Effector CD8-positive, alpha-beta T cell (primary cell): ENCODE data around the gene TBCD.

Experiments used
- DNase-seq: peaks from one replicate; lab custom pipeline; 2025; lab: John Stamatoyannopoulos, UW

Gene TBCD

DNA sequence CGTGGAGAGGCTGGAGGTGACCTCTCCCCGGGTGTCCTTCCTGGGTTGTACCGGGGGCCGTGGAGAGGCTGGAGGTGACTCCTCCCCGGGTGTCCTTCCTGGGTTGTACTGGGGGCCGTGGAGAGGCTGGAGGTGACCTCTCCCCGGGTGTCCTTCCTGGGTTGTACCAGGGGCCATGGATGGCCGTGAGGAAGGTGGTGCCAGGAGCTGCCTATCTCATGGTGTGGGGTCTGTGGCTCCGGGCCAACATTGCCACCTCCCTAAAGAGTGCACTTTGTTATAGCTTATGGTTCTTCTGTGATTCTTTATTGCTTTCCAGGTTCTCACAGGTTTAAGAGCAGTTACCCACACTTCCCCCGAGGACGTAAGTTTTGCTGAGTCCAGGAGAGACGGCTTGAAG, 174.2 kb downstream of the TBCD start:
- no peak for DNase-seq

DNA sequence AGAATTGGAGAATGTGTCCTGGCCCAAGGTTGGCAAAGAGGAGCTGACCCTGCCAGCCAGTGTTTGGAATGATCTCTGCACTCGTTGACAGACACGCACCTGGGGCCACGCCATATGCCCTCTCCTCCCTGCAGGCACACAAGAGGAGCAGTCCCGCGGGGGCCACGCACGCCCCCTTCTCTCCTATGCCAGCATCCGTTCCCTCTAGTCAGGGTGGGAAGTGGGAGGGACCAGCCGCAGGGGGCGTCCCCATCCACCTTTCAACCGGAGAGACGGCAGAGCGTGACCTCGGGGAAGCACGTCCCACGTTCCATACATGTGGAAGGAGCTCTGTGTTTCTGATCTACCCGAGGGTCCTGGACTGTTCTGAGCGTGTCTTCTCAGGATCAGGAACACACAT, 174.9 kb downstream of the TBCD start:
- DNase-seq, result no peak

DNA sequence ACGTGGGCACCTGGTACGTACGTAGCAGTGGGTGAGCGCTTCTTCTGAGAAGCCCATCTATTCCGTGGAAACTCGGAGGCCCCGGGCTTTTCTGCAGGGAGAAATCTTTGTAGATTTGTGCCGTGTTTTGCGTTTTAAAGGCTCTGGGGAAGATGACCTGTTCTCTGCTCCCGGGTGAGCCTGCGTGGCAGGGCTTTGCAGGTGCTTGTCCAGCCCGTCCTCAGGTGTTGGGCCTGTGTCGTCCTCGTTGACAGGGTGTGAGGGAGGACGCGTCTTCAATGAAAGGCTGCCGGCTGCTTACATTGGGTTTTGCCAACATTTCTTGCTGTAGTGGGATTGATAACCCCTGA, 175.4 kb downstream of the TBCD start:
- DNase-seq, result no peak

DNA sequence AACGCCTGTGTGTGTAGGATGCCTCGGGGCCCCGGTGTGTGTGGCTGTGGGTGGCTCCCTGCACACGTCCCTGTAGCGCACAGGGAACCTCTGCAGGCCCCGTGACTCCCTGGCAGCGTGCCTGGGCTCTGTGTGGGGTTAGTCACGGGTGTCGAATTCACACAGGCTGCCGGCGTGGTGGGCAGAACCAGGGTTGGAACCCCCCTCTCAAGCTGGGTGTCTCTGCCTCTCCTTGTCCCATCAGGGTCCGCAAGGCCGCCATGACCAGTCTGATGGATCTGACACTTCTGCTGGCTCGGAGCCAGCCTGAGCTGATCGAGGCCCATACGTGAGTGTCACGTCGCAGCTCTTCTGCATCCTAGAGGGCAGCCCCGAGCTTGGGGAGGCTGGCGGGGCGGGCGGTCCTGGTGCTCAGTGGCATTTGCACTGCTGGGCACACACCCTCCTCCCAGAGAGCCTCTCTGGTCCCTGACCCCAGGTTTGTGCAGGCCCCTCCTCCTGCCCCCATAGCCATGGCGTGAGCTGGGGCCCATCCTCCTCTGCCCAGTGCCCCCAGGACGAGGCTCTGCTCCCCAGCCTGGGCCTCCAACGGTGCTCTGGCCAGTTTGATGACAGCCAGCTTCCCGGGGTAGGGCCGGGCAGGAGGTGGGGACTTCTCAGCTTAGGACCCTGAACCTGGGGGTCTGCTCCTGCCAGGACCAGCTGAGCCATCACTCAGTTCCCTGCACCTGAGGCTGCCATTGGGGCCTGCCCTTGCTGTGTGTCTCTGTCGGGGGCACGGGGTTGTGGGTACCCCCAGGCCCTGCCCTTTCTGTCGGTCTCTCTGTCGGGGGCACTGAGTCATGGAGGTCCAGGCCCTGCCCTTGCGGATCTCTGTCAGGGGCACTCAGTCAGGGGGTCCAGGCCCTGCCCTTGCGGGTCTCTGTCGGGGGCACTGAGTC, 176.1 kb downstream of the TBCD start:
- DNase-seq, result no peak

DNA sequence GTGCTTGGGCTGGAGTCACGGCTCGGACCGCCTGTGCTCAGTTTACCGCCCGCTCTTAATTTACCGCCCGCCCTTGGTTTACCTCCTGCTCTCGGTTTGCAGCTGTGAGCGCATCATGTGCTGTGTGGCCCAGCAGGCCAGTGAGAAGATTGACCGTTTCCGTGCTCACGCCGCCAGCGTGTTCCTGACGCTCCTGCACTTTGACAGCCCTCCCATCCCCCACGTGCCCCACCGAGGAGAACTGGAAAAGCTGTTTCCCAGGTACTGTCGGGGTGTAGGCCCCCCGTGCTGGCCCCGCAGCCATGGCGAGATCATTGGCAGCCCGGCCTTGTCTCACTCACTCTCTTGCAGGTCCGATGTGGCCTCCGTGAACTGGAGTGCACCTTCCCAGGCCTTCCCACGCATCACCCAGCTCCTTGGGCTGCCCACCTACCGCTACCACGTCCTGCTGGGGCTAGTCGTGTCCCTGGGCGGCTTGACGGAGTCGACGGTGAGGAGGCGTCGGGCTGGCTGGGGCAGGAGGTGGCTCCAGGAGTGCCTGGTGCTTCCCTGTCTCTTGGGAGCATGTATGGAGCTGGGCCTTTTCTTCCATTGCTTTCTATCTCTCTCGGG, 177.3 kb downstream of the TBCD start:
- no peak for DNase-seq

DNA sequence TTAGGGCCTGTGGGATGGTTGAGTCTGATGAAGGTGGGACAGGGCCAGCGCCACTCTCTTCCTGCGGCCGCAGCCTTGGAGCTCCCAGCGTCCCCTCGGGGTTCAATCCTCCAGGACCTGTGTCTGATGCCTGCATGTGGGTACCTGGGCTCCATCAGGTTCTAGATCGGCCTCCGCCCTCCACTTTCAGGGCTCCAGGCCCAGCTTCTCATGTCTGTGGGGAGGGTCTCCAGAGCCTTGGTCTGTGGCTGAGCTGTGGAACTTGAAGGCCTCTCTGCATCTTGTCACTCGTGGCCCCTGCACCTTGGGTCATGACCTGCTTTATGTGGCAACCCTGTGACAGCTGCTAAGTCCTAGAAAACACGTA, 177.8 kb downstream of the TBCD start:
- DNase-seq, result no peak

DNA sequence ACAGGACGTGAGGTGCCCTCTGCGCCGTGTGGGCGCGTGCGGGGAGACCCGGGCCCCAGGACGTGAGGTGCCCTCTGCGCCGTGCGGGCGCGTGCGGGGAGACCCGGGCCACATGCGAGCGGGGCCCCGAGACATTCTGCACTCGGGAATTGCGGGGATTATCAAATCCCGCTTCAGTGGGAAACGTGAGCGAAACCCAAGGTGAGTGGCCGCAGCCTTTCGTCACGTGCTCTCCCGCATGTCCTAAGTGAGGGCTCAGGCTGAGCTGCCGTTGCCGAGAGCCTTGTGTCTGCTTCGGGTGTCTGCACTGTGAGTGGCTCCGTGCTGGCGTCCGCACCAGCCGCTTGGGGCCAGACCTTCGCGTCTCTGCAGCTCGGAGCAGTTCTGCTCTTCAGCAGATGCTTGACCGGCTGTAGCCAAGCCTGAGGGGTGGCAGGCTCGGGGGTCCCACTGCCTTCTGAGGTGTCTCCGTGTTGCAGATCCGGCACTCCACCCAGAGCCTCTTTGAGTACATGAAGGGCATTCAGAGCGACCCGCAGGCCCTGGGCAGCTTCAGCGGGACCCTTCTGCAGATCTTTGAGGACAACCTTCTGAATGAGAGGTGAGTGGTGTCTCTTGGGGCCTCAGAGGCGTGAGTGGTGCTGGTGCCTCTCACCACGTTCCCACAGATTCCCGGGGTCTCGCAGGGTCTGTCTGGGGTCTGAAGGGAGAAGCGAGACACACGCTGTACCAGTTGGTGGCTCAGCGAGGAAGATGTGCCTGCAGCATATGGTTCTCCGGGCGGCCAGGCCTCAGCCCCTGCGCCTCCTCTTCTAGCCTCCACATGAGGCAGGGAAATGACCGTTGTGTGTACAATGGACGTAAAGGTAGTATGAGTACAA, 178.4 kb downstream of the TBCD start:
- no peak for DNase-seq

DNA sequence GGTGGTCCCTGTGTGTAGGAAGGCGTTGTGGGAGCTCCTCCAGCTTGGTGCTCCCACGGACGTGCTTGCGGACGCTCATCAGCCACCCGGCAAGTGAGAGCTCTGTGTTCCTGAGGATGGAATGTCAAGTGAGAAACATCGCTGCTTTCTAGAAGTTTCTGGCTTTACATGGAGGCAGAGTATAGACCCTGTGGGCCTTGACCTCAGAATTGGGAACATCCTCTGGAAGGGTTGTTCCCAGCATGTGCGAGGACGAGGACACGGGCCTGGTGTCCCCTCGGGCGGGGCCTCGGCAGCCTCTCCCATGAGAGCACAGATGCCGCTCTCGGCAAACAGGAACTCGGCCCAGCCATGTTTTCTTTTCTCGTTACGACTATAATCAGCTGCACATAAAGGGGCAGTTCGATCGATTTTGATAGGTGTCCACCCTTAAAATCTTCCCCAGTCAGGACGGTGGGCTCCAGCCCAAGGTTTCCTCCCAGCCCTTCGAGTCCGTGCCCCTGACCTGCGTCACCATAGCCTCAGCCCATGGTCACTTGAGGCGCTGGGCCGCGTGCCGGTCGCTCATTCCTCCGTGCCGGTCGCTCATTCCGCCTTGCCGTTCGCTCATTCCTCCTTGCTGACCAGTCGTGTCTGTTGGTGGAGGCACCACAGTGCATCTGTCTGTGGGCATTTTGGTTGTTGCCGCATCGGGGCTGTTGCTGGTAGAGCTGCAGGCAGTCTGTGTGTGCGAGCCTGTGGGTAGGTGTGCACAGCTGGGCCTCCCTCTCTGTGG, 179.2 kb downstream of the TBCD start:
- DNase-seq, result no peak

DNA sequence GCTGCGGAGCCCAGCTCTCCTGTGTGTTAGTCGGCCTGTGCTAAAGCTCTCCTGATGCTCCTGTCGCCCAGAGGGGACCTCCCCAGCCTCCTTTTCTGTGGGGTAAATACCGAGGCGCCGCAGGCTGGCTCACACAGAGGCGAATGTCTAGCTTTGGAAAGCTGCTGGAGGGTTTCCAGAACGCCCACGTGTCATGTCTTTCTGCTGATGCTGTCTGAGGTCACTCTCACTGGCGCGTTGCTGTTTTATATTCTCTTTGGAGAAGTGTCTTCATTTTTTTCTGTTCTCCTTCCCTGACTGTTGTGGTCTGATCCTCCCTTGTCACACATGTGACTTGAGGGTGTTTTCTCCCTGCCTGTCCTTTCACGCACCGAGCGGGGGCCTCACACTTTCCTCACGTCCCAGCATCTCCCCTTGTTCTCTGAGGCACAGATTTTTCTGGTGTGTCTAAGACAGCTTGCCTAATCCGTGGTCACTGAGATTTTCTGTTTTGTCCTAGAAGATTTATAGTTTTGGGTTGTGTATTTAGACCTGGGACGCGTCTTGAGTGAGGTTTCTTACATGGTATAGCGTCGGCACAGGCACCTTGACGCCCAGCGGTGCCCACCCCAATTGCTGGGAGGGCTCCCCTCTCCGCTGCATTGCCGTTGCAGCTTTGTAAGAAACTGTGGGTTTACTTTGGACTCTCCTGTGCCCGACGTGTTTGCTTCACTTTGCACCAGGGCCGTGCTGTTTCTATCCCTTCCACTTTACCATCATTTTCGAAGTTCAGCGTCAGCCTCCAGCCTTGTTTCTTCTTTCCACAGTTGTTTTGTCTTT, 180.0 kb downstream of the TBCD start:
- no peak for DNase-seq

DNA sequence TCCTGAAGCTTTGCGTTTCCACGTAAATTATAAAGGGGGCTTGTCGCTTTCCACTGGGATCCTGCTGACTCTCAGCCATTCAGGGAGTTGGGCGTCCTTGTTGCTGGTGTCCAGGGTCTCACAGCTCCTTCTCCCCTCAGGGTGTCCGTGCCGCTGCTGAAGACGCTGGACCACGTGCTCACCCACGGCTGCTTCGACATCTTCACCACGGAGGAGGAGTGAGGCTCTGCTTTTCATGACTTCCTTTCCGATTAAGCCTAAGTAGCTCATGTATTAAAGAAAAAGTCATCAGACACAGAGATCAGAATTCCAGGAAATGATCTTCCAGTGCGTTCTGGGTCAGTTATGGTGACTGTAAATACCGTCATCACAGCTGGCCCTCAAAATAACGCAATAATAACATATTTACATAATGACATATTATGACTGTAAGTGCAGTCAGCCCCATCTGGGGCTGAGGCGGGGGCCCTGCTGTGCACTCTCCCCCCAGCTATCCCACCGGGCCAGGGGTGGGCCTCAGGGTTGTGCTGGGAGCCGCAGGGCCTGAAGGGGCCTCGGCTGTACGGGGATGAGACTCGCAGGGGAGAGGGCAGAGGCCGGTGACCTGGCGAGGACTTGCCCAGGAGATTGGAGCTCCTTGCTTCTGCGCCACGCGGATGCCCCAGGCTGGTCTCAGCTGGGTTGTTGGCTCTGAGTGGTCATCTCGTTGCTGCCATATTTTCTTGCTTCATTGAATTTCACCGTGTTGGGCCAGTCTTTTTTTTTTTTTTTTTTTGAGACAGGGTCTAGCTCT, 180.8 kb downstream of the TBCD start:
- no peak for DNase-seq

DNA sequence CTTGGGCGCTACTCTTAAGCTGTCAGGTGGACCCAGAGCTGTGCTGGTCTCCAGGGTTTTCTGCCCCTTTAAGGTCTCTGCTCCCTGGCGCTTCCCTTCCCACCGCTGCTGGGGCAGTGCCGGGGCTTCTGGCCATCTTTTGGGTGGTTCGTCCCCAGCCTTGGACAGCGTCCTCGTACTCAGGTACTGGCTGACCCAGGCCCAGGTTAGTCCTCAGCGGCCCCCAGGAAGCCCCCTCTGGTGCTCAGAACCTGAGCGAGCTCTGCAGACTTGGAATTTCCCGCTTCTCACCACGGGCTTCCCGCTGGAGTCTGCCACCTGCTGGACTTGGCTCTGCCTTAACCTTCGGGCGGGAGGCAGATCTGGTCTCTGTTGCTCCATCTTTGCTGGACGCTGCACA, 182.0 kb downstream of the TBCD start:
- no peak for DNase-seq

DNA sequence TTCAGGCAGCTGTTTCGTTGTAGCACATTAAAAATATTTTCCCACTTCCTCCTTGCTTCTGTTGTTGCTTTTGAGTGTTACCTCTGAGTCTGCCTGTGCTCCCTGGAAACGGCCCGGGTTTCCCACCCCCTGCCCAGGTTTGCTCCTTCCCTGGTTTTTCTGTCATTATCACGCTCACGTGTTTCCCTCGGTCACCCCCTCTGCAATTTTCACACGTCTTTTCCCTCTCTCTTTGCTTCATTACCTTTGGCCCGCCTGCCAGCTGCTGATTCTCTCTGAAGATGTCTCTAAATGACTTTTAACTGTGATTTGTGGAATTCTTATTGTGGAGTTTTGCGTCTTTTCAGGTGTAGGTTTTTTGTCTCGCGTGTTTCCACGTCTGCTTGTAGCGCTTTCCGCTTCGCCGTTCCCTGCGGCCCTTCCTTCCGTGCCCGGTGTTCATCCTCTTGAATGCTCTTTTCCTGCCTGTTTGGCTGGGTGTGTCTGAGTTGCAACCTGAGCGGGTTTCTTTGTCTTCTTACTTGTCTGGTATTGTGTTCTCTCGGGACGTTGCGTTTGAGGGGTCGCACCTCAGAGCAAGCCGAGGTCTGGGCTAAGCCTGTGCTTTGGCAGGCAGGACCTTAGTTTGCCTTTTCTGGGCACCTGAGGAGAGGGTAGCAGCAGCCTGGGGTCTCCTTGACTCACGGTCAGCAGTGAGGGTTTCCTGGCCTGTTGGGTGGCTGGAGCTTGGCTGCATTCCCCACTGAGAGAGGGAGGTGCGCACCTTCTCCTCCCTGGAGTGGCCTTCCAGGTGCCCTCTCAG, 184.3 kb downstream of the TBCD start:
- DNase-seq, result no peak

DNA sequence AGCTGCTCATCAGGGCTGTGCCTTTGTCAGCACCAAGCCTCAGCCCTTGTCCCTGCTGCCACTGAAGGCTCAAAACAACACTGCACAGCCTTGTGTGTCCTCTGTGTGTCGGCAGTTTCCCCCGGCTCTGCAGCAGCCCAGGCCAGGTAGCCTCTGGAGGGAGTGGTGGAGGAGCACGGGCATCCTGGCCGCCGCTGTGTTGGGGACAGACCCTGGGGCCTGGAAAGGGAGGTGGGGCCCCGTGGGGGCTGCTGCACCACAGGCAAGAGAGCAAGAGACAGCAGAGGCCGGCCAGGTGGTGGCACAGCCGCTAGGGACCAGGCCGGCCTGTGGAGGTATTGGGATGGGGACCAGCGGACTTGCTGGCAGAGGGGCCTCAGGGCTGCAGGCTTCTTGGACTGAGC, 184.9 kb downstream of the TBCD start:
- no peak for DNase-seq

DNA sequence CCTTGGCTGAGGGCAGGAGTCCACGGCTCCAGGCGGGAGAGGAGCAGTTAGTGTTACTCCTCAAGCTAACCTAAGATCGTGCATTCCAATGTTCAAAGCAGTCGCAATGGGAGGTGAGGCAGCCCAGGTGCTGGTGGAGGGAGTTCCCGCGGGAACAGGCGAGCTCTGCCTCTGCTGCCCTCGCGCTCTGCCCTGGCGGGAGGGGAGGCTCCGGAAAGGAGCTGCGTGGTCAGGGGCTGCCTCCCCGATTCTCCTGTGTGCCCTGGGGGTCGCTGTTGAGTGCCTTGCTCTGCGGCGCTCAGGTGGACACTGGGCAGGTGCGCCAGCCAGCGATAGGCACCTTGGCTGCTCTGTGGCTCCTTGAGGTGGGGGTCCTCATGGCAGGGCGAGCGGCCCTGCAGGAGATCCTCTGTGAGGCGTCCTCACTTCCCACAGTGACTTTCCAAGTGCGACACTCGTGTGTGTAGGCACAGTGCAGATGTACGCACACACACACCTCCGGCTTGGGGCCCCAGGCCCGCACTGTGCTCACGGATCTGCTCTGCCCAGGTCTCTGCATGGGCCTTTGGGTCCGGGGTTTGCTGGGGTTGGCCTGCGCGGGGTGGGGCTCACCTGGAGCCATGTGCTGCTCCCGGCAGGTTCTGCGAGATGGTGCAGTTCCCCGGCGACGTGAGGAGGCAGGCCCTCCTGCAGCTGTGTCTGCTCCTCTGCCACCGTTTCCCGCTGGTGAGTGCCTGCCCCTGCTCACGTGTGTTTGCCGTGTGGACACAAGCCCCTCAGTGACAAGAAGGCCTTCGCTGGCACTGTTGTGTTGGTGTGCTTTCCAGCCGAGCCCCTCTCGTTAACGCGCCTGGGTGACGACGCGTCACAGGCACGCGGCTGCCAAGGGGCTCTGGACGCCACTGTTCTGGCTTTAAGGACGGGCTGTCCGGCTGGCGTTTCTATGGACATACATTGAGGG, 185.8 kb downstream of the TBCD start:
- DNase-seq, result no peak

DNA sequence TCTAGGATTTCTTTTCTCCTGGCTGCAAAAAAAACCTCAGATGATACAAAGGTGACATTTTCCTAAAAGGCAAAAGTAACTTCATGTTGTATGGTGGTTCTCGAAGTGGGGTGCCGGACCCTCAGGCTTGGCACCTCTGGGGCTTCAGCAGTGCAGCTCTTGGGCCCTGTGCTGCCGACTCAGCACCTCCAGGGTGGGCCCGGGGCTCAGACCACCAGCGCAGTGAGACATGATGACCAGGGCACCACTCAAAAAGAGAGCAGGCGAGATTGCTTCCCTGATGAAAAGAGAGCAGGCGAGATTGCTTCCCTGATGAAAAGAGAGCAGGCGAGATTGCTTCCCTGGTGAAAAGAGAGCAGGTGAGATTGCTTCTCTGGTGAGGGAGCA, 186.6 kb downstream of the TBCD start:
- DNase-seq, result no peak

DNA sequence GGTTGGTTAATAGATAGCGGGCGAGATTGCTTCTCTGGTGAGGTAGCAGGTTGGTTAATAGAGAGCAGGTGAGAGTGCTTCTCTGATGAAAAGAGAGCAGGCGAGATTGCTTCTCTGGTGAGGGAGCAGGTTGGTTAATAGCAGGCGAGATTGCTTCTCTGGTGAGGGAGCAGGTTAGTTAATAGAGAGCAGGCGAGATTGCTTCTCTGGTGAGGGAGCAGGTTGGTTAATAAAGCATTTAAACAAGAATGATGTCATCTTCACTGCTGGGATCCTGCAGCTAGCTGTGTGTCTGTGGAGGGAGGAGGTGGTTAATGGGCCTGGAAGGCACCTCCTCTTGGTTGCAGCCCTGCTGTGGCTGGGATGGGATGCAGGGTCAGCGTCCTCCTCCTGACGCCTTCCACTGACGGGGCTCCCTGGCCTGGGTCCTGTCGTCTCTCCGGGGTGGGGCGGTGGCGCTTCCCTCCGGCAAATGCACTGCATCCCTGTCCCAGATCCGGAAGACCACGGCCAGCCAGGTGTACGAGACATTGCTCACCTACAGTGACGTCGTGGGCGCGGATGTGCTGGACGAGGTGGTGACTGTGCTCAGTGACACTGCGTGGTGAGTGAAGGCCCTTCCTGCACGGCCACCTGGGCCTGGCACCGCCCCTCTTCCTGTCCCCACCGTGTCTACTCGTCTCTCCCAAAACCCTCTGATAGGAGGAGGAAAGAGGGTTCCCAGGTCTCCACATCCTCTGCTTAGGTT, 187.2 kb downstream of the TBCD start:
- no peak for DNase-seq

DNA sequence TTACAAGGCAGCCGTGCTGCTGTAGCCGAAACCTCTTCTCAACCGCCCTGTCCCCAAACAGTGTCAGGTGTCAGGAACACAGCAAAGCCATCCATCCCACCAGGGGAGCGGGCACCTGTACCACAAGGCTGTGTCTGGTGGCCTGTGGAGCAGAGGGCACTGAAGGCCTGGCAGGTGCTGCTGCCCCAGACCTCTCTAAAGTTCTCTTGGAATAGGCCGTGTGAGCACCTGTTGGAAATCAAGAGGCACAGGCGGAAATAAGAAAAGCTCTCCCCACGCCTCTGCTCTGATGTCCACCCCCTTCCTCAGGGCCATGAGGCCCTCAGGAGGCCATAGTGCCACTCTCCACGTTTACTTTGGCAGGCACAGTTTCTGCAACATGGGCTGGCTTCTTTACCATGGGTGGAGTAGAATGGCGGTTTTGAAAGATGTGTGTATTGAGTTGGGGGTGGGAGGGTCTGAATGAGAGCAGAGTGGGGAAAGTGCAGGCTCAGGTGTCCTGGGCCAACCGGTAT, 187.8 kb downstream of the TBCD start:
- no peak for DNase-seq
